Measurements from ENCODE around the gene TM9SF4. TPM values are rescaled to one million over a fixed set of nuclear protein-coding genes. Genes with fewer than 3 reads are reported as not detected.
"Not testable (repeated sequence)": the region's sequence is repeated elsewhere in the genome, so short reads cannot be mapped to it uniquely, and the experiment has no call there.

The TM9SF4 gene
- total RNA-seq, 1 experiment from 2014 or later, result 38.5 TPM

DNA sequence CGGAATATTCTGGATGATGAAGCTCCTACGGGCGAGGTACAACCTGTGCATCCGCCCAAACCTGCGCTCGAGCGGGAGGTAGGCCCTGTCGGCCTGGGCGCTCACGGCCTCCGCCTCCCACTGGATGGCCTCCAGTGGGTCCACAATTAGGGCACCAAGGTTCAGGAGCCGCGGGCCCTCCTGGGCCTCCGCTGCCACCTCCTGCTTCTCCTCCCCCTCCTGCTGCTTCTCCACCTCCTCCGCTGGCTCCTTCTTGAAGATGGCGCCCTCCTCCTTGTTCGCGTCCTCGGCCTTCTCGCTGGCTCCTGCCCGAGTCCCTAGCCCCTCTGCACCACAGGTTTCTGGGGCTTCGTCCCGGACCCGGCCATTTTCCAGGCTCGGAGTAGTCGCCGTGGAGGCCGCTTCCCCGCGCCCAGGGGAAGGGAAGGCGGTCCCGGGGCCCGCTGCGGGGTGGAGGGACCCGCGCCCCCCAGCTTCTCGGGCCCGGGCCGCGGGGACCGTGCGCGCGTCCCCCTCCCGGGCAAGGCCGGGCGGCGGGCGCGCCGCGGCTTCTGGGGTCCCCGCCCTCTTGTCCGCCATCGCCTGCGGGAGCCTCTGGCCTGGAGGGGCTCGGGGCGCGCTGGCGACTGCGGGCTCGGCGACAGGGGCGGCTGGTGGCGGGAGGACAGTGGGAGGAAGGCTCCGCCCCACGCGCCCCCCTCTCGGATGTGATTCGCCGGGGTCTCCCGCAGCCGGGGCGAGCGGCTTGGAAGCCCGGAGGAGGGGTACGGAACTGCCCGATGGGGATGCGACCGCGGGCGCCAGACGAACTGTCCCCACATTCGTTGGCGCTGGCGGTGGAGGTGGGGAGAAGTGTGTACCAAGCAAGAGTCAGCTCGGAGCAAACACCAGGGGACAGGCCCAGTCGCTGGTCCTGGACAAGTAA is 80.4 kb downstream of the TM9SF4 start:
- no peak for DNase-seq (ENCODE audit: low spot score)

DNA sequence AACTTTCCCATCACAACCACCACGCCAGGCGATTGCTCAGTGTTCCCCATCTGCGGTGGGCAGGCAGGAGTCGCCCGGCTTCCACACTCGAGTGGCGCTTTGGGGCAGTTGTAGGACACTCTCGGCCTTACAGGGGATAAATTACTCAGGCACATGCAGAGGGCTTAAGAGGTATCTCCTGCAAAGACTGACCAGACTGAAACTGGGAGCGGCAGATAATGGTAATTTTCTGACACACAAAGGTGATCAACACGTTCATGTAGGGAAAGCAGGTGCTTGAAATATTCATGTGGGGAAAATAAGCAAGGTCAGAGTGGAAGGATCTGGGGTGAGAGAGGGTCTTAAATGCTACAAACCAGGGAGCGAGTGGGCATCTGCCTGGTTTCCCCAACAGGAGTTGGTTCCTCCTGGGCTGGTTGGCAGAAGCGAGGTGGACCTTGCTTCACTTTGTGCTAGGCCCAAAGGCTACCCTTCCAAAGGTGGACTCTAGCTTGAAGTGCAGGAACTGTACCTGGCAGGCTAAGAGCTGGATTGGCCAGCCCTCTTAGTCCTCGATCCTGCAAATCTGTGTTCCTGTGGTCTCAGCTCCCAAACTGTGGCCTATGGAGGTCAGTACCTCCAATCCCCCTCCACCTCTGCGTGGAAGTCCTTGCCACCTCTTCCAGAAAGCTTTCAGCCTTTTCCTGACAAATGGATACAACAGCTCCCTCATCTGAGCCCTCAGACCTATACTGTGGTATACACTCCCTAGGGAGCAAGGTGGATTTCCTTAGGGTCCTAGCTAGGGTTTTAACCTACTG is 81.3 kb downstream of the TM9SF4 start:
- DNase-seq (ENCODE audit: low spot score), result no peak

GRCh38 chr20:32191422-32191821 is 81.9 kb downstream of the TM9SF4 start:
- no peak for DNase-seq (ENCODE audit: low spot score)

DNA sequence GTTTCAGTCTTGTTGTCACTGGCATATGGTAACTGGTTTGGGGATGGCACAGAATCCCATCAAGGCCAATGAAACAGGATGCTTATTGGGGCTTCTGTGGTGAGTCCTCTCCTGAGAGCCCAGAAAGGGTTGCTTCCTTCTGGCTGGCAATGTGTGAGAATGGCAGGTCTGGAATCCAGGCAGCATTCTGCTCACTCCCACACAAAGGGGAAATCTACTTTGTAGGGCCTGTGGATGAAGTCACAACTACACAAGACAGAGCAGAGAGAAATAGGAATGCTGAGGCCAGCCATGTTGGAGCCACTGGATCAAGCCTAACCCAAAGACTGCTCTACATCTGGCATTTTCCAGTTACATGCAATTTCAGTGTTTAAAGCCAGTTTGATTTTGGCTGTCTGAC is 82.4 kb downstream of the TM9SF4 start:
- no peak for DNase-seq (ENCODE audit: low spot score)

GRCh38 chr20:32192698-32193097 is 83.2 kb downstream of the TM9SF4 start:
- DNase-seq (ENCODE audit: low spot score), result no peak

DNA sequence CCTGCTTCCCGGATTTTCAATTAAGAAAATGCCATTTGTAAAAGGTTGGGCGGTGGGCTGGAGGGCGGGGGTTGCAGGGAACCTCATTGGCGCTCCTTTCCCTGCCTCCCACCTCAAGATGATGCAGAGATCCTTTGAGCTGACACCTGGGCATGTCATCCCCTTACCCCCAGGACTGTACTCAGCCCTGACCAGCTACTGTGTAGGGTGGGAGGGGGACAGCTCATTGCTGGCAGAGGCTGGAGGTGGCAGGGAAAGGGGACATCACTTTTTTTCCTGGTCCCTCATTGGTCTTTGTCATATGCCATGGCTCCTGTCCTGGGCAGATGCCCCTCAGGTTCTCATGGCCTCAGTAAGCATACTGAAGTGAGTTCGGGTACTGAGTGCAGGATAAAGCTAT is 83.8 kb downstream of the TM9SF4 start:
- DNase-seq (ENCODE audit: low spot score), result not testable (repeated sequence)

DNA sequence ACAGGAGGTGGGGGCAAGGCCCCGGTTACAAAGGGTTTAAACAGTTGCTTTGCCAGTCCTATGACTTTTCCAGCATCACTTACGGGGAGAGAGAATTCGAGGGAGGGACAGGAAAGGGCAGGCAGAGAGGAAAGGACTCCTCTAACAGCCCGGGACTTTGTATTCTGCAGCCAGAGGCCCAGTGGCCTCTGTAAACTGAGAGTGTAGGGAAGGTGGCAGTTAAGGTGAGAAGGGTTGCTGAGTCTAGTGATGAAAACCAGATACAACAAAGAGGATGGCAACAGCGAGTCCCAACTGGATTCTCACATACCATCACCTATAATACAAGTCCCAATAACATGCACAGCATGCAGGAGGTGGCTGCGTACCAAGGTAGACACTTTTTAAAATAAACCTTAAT is 84.5 kb downstream of the TM9SF4 start:
- DNase-seq (ENCODE audit: low spot score), result no peak

DNA sequence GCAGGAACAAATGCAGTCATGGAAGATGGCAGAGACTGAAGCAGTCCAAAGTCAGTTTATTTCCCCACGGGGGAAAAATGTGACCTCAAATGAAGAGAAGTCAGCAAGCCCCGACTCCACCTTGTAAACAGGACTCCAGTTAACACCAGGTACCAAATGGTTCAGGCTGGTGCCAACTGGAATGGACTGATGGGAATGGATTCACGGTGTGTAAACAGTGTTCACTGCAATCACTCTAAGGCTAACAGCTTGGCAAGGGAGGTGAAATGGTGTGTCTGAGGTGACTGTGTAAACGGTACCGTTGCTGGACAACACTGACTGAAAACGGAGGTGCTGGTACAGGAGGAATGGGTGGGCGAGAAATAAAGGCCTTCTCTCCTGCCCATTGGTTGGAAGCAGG is 86.1 kb downstream of the TM9SF4 start:
- DNase-seq (ENCODE audit: low spot score), result no peak

GRCh38 chr20:32196613-32197012 is 87.1 kb downstream of the TM9SF4 start:
- DNase-seq (ENCODE audit: low spot score), result not testable (repeated sequence)

- not testable (repeated sequence) for DNase-seq (ENCODE audit: low spot score)
Measured at GRCh38 chr20:32197136-32197535, 87.6 kb downstream of the TM9SF4 start.

DNA sequence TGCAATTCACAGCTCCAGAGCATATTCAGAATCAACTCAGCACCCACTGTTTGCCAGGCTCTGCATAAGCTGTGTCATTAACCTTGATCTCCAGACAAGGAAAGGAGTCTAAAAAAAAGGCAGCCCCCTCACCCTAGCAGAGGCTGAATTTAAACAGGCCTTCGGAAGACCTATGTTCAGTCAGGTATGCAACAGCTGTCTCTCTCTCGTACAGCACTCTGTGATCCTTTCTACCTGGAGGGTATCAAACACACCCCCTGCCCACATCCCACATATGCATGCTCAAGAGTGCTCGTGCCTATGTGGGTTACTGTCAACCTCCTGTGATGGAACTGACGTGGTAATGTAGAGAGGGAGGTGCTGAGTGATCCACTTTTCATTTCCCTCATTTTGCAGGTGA is 89.5 kb downstream of the TM9SF4 start:
- DNase-seq (ENCODE audit: low spot score), result no peak

GRCh38 chr20:32201296-32201976 is 91.9 kb downstream of the TM9SF4 start:
- DNase-seq (ENCODE audit: low spot score), result peak; percentile 26

DNA sequence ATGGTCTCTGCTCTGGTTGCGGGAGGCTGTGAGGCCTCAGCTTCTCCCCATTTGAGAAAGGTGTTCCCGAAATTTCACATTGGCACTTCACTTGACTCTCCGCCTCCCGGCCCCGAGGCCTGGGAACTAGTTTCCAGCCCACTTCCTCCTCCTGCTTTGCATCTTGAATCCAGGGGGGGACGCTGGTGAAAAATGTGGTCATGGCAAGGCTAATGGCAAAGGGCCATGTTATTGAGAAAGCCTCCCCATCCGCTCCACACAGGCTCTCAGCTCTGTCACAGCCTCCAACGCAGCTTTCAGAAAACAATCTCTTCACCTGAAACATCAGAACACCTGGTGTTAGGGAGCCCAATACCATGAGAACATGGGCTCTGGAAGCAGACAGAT is 92.5 kb downstream of the TM9SF4 start:
- DNase-seq (ENCODE audit: low spot score), result no peak

DNA sequence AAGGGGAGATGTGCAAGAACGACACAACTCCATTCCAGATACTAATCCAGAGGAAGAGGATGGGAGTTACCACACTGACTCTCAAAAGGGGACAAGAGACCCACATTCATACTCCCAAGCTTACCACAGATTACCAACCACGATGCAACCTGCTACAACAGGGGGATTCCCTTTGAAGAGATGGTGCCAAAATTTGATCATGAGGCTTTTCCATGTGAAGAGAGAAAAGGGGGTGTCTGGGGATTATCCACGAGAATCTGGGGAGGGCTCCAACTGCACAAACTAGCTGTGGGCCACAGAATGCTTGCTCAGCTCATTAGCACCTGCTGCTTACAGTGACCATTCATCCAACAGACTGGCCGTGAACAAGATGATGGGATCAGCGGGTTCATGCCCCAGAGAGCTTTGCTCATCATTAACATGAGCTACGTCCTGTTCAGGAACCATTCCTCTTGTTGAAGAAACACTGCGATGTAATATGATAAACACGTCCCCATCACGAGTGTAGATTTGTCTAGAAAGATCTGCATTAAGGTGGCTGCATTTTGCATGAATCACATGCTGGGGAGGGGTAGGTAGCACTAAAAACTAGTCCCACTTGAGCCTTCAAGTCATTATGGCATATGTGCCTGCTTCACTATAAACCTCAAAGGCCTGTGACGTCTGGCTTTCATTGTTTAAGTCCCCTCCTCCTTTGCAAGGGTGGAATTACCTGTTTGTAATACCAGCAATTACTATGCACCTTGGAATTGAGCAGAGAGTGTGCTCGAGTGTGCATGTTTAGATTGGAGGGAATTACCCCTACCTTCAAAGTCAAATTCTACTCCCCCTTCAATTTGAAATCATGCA is 94.1 kb downstream of the TM9SF4 start:
- no peak for DNase-seq (ENCODE audit: low spot score)

DNA sequence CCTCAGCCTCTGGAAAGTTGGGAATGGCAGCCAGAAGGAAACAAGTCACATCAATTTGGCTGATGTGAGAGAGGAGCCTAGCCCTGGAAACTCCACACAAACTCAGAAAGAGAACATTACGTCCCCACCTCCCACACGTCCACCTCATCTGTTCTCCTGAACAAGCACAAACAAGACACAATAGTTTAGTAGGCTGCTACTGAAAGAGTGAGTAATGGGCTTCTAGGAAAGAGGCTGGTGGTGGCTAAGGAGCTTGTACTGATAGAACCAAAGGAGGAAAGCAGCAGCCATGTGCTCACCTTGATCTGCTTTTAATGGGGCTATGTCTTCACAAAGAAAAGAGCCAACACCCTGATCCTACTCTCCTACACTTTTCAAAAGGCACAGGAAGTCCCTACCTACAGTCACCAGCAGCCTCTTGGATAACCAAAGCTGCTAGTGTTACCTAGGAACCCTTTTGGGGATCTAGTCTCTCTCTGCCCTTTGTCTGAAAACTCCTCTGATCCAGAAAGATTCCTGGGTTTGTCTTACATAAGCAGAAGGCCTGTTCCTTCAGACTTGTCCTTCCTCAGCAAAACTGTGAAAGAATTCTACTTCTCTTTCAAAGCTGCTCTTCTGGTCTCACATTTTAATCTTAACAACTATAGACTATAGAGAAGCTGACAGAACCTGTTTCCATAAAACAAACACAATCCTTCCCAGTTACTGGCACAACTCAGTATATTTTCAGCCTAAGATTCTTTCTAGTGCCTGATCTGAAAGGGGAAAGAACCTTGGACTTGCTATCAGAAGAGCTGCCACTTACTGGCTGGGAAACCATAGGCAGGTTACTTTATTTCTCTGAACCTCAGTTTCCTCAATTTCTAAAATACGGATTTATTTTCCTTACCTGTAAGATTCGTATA is 94.9 kb downstream of the TM9SF4 start:
- no peak for DNase-seq (ENCODE audit: low spot score)

DNA sequence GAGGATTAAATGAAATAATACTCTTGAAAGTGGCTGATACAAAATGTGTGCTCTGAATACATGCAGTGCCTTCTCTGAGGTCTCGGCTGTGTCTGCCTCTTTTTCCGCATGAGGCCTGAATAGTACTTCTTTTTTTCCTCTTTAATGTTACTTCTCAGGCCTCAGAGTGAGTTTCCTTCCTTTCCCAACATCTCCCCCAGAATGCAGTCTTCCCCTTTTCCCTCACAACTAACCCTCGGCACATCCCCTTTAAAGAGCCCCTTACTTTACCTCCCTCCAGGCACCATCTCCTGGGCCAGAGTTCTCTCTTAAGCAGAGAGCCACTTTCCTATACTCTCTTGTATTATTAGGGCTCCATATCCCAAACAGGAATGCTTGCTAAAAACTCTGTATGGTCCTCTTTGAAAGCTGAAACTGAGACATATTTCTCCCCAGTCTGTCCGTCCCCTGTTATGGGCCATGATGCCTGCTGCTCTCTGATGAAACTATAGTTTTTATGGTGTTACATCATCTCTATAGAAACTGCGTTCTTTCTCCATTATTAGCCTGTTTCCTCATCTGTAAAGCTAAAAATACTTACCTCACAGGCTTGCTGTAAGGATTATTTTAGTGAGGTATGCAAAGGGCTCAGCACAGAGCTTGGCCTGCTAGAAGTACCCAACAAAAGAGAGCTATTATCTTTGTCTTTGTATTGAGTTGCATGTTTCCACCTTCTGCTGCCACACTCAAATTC is 95.8 kb downstream of the TM9SF4 start:
- DNase-seq (ENCODE audit: low spot score), result no peak

DNA sequence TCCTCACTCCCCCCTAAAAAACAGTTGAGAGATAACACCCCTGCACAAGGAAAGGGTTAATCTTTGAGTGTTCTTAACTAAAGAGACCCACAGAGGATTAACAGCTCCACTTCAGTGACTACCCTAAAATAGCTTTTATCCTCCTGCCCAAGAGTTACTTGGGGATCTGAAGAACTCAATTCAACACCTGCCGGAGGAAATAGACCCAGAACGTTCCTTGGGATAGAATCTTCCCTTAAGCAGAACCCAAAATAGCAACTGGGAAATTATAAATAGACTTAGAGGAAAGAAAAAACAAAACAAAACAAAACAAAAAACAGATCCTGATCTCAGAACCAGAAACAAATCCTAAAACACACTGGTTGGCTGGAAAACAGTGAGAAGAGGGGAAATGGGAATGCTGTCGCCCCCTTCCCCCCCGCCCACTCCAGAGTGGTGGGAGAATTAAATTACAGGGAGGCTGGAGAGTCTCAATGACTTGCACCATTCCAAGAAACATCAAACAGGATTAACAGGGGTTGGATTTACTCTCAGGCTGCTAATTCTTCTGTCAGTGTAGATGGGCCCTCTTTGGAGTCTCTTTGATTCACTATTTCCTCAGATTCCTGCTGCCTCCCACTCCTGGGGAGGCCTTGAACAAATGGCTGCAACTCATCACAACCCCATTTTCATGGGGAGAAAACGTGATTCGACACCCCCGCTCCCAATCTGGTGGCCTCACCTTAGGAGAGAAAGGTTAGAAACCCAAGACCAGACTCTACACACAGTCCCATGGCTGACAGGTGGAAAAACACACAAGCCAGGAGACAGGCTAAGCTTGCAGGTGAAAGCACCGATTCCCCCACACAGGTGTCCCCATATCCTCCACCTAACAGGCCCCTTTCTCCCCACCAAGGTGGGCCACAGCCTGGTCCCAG is 96.6 kb downstream of the TM9SF4 start:
- DNase-seq (ENCODE audit: low spot score), result no peak

All from A172 (cell line).